Measurements from ENCODE around the gene SYCP3. TPM values are rescaled to one million over a fixed set of nuclear protein-coding genes. Genes with fewer than 3 reads are reported as not detected.
A peak's percentile ranks its signal among the peaks of the same experiment; 100 is the strongest.

SYCP3 gene
- total and polyA plus RNA-seq, 2 of the 13 experiments (the other 11 are each of a cell fraction or from before 2014, with no cell fraction given) = not detected

- TF ChIP-seq PRDM4 (CRISPR knock-in tag; IDR thresholded peaks at IDR 0.05; ENCODE audit: borderline replicate concordance) (no peak), RERE (CRISPR knock-in tag; IDR thresholded peaks at IDR 0.05; ENCODE audit: low read depth) (no peak), FOSL2 (CRISPR knock-in tag; IDR thresholded peaks at IDR 0.05) (peak; percentile 55), CCAR2 (optimal IDR thresholded peaks at IDR 0.05; ENCODE audit: low read depth, low read length) (no peak), ZNF24 (IDR thresholded peaks at IDR 0.05) (no peak), ZFP91 (CRISPR knock-in tag; IDR thresholded peaks at IDR 0.05; ENCODE audit: borderline replicate concordance) (peak; percentile 34; the same call in 1 of the 2 replicates), NR2F2 (IDR thresholded peaks at IDR 0.05; ENCODE audit: borderline replicate concordance, low read depth) (peak; percentile 94), HMGA1 (CRISPR knock-in tag; conservative IDR thresholded peaks at IDR 0.05) (no peak), KDM4B (CRISPR knock-in tag; IDR thresholded peaks at IDR 0.05) (peak; percentile 18; the same call in 1 of the 2 replicates), SNRNP70 (IDR thresholded peaks at IDR 0.05; ENCODE audit: low read depth, low read length) (no peak), THAP7 (CRISPR knock-in tag; IDR thresholded peaks at IDR 0.05) (no peak), ZKSCAN8 (CRISPR knock-in tag; IDR thresholded peaks at IDR 0.05; ENCODE audit: borderline replicate concordance) (0 out of 2 replicates have a peak, but pooled peaks have one; percentile 53), WIZ (CRISPR knock-in tag; IDR thresholded peaks at IDR 0.05) (no peak), ZNF891 (CRISPR knock-in tag; IDR thresholded peaks at IDR 0.05) (no peak), IKZF4 (CRISPR knock-in tag; IDR thresholded peaks at IDR 0.05; ENCODE audit: borderline replicate concordance, low read depth, not compliant biosample characterization) (no peak), ZFY (CRISPR knock-in tag; IDR thresholded peaks at IDR 0.05) (no peak; the same call in 1 of the 2 replicates), ZNF10 (CRISPR knock-in tag; IDR thresholded peaks at IDR 0.05; ENCODE audit: borderline replicate concordance, low read depth) (no peak), ZNF83 (CRISPR knock-in tag; IDR thresholded peaks at IDR 0.05; ENCODE audit: borderline replicate concordance) (no peak), ZNF530 (CRISPR knock-in tag; IDR thresholded peaks at IDR 0.05; ENCODE audit: low read depth) (no peak), ZNF564 (CRISPR knock-in tag; IDR thresholded peaks at IDR 0.05) (no peak)
Observed at GRCh38 chr12:101713059-101713682, 26.1 kb downstream of the SYCP3 start (continued).
